Cardiac septum (tissue), 1 donor: ENCODE measurements around the gene ACTRT2. TPM values are rescaled to one million over a fixed set of nuclear protein-coding genes. Genes with fewer than 3 reads are reported as not detected.

Experiments
- DNase-seq: peaks from one replicate; pipeline ENCODE4 v3.0.0-alpha.2; 2020; ENCODE audit warnings: low spot score
- intact Hi-C: fragments of 100-400 bp; cut with DNase I; formaldehyde crosslinking; loops from one replicate; pipeline ENCODE4 v1.14.0; 2022
- total RNA-seq: library from RNA; stranded (reverse); fragmentation: NEBNext Ultra II Directional; extraction: Animal tissue kit (Norgen Biotek cat#: 25700); gene quantifications from one replicate; pipeline ENCODE4 v1.2.1, GENCODE V29; 2021
- donor health status: DM: no; HTN: no; CAD: no.

ACTRT2 gene
- total RNA-seq, 1 donor from 2014 or later, result not detected

DNA sequence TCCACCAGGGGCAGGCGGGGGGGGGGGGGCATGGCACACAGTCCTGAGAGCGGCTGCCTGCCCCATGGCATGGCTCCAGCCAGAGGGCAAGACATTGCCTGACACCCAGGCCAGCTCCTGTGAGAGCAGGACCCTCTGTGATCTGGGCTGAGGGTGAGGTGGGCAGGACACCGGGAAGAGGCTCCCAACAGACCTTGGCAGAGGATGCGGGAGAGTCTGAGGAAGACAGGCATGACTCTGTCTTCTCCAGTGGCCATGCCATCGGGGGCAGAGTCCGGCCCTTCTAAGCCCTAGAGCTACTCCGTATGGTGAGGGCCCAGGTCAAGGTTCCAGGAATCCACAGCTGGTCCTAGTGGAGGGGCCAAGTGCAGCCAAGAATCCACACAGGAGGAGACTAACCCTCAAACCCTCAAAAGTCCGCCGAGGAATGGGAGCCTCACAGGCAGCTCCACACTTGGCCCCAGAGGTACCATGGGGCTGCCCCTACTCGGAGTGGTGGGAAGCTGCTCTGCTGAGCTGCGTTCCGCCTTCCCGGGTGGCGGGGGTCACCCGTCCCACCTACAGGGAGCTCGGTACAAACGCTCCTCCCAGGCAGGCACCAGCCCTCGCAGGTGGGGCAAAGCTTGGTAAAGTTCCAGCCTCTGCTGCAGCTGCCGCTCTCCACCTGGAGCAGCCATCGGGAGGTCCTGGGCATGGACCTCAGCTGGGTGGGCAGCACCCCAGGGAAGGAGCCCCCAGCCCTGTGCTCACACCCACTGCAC lies 6.5 kb downstream of the ACTRT2 start:
- DNase-seq, result peak; percentile 58
- intact Hi-C loops, result no loop called here

DNA sequence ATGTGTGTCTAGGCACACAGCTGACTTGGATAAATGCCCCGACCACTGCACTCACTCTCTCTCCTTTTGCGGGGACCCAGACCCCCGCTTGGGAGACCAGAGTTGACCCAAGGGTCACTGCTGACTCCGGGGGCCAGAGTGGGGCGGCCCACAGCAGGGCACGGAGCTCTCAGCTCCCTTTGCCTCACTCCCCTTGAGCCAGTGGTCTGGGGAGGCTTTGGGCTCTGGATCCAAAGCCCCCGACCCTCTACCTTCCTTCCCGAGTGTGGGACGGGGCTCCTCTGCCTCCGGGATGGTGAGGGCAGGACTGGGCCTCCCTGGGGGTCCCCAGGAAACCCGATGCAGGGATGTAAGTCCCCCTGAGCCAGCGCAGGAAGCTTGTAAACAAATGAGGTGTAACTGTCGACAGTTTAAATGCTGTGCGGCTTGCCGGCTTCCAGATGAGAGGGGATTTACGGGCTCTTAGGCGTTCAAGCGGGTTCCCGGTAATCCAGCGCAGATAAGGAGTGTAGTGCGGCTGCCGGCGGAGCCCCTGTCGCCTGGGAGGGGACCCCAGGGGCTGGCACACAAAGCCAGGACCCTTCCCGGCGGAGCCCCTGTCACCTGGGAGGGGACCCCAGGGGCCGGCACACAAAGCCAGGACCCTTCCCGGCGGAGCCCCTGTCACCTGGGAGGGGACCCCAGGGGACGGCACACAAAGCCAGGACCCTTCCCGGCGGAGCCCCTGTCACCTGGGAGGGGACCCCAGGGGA lies 7.4 kb downstream of the ACTRT2 start:
- intact Hi-C loops, result no loop called here
- DNase-seq, result peak; percentile 41

DNA sequence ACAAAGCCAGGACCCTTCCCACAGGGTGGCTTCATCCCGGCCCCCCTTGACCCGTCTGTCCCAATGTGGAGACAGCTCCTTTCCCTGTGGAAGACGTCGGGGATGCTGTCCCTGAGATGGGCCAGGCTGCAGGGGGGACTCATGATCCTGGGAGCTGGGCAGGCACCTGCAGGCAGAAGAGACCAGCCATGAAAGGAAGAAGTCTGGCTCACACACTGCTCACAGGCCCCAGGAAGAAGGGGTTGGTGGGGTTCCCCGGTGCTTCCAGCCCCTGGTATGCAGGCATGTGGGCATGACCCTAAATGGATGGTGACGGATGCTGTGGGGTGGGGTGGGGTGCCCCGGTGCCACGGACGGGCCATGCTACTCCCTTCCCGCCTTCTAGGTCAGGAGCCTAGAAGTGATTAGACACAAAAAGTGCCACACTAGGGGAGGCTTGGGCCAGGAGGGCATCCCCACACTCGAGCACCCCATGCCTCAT lies 8.3 kb downstream of the ACTRT2 start:
- peak; percentile 44 for DNase-seq
- intact Hi-C loops, result no loop called here

DNA sequence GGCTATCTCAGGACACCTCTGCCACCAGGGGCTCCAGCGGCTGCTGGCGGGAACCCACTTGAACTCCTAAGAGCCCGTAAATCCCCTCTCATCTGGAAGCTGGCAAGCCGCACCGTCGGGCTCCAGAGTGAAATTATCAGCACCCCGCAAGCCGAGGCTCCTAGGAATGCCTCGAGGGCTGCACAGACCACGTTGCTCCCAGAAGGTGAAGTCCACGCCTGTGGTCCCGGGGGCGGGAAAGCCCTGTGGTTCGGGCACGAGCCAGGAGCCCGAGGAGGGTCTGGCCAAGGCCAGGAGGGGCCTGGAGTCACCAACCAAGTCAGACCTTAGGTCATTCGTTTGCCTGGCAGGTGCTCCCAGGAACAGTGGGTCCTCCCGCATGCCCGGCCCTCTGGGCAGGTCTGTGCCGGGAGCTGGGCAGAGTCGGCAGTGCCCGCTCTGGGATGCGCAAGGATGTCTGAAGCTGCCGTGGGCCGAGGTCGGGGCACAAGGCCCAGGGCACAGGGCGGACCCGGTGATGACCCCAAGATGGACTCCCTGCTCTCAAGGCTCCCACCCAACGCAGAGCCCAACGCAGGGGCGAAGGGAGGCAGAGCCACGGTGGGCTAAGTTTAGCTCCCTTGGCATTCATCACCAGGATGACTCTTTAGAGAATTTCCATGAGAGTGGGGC lies 8.9 kb downstream of the ACTRT2 start:
- intact Hi-C loops, result no loop called here
- DNase-seq, result peak; percentile 70

DNA sequence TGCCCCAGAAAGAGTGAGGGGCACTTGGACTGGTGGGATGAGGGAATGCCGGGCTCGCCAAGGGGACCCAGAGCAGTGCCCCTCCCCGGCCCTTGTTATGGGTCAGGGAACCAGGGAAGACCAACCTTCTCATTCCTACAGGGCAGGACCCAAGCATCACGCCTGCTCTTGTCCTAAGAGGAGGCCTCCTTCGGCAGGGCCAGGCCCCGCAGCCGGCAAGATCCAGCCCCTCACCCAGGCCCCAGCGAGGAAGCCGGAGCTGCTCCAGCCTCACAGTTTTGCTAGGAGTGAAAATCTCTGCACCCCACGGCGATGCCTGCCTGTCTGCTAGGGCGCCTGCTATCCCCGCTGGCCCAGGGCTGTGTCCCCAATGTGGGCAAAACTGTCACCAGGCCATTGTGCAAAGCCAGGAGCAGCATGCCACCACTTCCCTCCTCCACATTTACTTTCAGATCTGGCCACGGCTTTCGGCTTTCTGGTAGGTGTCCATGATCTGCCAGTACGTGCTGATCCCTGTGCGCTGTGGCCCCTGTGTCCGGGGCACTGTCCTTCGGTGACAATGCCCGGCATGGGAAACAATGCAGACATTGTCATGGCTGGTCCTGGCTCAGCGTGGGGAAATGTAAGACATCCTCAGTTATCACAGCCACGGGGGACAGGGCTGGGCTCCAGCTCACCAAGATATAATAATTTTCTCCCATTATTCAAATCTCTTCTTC lies 9.6 kb downstream of the ACTRT2 start:
- intact Hi-C loops, result no loop called here
- peak; percentile 53 for DNase-seq

DNA sequence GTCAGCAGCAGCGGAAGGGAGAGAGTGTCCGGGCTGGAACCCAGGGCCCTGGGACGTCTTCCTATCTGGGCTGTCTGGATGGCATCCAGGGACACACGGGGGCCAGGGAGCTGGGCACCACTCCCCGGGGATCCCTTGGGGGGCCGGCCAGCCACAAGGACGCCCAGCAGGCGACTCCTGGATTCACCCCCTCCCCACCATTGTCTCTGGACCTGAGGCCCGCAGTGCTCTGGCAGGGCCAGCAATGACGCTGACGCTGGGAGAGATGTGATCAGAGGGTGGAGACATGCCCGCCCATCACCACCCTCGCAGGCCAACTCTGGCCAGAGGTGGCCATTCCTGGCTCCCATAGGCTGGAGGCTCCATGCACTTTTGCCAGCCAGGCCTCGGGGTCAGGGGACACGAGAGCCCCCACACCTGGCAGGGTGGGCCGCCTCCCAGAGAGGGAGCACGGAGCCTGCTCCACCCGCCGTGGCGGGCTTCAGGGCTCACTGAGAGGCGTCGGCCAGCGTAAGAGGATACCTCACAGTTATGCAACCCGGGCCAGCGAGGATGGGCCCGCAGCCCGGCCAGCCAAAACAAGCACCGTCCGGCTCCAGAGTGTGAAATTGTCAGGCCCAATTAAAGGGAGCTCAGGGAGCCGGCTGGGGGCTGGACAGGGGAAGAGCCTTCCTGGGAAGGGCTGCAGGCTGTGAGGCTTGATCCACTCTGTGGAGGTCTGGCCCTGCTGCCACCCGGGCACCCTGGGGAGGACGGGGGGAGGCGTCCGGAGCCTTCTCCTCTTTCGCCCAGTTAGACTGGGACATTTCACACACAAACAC lies 10.3 kb downstream of the ACTRT2 start:
- intact Hi-C loops, result no loop called here
- DNase-seq, result peak; percentile 51

DNA sequence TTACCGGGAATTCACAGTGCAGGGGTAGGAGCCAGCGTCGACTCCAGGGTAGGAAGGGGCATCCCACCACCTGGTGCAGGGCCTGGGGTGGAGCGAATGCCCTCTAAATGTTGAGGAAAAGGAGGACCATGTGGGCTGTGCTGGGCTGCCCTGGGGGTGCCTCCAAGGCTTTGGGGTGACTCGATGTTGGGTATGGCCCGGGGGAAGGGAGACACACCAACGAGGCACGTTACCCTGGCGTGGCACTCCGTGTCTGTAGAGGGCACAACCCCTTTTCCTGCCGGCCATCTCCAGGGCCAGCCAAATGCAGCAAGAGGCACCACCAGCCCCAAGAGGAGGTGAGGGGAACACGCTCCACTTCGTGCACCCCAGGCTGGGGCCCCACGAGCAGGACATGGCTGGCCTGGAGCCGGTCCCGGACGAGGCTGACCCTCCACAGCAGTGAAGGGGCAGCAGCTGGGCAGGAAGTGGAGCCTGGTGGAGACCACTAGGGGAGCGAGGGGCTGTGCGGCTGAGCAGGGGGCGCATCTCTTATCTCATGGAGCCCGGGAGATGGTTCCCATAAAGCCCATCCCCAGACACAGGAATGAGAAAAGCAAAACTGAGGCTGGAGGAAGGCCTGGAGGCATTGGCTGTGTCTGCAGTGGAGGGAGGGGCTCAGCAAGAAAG lies 11.2 kb downstream of the ACTRT2 start:
- peak; percentile 43 for DNase-seq
- intact Hi-C loops, result no loop called here

DNA sequence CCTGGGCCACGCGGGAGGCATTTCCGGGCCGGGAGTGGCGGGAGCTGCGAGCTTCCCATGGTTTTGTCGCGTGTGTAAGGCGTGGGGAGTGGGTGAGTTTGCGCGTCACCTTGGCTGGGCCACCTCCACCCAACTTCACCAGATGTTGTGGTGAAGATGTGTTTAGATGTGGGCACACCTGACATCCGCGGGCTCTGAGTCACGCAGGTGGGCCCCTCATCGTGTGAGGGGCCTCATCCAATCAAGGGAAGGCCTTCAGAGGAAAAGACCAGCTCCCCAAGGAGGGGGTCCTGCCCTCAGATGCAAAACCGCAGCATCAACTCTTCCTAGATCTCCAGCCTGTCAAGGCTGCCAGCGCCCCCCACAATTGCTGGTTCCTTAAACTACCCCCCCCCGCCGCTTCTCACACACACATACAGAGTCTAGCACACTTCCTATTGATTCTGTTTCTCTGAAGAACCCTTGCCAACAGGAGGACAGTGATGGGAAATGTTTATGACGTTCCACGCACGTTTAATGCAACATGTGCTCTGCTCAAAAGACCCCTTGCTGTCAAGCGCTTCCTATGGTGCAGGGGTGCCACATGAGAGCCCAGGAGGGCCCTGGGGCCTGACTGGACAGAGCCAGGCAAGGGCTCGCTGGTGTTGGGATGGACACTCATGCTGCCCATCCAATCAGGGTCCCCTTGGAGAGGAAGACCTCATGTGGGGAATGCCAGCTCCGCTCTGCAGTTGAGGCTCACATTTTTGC lies 11.9 kb downstream of the ACTRT2 start:
- peak; percentile 33 for DNase-seq

DNA sequence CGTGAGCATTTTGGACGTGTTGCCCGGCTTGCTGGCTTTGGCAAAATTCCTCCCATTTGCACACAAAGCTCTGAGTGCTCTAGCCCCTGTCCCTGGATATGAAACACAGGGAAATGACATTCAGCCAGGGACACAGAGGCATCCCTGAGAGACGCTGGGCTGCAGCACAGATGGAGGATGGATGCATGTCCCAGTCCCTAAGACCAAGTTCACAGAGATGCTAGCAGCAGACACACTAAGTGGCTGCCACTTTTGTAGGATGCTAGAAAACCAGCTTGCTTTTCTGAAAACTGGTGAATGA lies 12.5 kb downstream of the ACTRT2 start:
- DNase-seq, result peak; percentile 69
- intact Hi-C loops, result no loop called here

More for the DNA sequence above, 11.9 kb downstream of the ACTRT2 start:
- intact Hi-C loops, result no loop called here

DNA sequence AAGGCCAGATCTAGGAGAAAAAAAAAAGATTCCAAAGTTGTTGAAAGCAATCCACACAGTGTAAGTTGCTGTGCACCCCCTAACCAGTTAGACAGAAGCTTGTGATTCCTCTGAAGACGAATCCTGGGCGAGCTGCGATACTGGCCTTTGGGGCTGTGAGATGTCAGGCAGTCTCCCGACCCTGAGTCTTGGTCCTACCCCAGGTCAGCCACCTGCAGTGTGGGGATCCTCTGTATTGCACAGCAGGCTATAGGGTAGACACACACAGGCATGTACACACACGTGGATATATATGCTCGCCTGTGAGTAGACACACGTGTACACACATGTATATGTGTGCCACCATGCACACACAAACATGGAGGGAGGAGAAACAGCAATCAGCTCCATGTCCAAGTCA lies 12.9 kb downstream of the ACTRT2 start:
- intact Hi-C loops, result no loop called here
- peak; percentile 63 for DNase-seq

DNA sequence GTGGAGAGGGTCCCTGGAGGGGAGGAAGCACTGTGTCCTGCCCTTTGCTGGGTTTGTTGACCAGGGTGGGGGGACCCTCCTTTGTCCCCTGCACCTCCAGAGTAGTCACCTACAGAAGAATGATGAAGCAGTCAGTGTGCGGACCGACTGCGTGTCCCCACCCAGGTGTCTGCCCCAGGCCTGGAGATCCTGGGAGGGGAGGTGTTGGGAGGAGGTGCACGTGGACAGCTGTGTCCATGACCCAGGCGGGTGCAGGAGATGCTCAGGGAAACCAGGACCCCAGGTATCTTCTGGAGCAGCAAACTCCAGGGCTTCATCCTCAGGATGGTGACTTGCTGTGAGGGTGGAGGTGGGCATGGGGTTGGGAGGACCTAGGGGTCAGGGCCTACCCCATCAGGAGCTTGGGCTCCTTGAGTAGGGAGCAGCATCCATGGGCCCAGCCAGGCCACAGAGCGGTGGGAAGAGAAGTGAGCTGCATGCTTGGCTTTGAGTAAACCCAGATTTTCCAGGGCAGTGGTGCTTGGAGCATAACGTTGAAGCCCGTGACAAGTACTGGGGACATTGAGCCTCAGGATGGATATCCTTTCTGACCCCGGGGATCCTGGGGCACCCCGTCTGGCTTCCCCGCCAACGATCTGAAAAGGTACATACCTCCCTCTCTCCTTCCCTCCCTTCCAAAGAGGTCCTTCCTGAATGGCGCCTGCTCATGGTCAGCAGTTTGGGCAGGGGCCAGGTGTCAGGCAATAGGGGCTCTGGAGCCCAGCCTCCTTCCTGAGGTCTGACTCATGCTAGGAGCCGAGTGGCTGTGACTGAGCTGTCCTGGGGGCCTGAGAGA lies 13.7 kb downstream of the ACTRT2 start:
- peak; percentile 62 for DNase-seq
- intact Hi-C loops, result no loop called here

DNA sequence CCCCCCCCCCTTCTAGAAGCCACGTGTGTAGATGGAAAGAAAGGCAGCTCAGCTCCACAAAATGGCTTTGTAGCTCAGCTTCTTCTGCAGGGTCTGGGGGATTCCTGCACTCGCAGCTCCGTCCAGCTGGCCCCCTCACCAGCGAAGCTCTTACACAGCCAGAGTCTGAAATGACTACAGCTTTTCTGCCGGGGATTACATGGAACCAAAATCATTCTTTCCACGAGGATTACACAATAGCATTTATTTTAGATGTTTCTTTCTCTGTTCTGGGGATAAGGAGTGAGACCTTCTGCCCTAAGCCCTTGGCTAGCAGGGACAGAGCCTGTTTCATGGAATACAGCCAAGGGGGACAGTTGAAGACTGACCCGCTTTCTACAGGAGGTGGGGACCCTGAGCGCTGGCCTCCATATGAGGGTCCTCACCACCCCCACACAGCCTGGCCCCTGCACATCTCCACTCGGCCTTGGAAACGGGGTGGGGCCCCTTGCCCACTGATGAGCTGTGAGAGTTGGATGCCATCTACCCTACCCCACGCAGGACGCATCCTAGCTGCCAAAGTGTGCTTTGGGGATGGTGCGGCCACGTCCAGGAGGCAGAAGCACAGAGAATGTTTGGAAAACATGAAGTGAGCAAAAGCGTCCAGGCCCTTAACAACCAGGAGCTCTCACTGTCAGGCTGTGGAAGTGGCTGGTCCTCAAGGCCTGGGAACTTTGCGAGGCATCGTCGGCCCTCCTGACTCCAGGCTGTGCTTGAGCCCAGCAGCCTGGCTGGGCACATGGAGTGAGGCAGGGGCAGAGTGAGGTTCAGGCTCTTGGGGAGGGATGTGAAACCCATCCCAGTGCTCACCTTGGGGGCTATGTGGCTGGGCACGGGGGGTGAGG lies 14.5 kb downstream of the ACTRT2 start:
- DNase-seq, result peak; percentile 71

DNA sequence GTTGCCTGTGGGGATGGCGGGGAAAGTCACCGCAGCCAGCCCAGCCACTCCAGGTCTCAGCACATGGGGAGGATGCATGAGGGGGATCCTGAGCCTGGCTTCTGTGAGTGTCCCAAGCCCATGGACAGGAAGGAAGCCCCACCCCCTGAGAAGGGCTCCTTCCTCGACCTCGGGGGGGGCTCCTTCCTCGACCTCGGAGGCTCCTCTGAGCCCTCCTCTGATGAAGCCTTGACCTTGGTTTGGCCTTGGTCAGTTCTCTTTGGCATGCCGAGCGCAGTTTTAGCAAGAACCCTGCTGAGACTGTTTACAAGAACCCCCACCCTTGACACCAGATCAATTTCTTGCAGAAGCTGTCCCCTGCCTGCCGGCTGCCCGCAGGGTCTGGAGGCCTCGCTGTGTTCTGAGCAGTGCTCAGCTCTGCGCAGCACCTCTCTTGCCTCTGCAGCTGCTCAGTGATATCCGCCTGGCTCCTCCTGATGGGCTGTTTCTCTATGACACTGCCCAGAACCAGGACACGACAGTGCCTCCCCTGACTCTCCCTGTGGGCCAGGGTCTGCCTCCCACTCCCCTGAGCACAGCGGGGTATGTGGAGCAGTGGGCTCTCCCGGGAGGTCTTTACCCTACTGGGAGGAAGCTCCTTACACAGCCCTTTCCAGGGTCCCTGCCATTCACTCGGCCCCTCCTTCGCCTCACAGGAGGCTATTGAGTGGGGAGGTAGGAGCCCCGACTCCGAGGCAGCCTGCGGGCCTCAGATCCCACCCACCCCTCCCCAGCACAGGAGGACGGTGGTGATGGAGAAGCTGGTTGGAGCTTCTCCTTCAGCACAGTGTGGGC lies 15.4 kb downstream of the ACTRT2 start:
- intact Hi-C loops, result no loop called here
- peak; percentile 58 for DNase-seq

More for the DNA sequence above, 14.5 kb downstream of the ACTRT2 start:
- intact Hi-C loops, result no loop called here

DNA sequence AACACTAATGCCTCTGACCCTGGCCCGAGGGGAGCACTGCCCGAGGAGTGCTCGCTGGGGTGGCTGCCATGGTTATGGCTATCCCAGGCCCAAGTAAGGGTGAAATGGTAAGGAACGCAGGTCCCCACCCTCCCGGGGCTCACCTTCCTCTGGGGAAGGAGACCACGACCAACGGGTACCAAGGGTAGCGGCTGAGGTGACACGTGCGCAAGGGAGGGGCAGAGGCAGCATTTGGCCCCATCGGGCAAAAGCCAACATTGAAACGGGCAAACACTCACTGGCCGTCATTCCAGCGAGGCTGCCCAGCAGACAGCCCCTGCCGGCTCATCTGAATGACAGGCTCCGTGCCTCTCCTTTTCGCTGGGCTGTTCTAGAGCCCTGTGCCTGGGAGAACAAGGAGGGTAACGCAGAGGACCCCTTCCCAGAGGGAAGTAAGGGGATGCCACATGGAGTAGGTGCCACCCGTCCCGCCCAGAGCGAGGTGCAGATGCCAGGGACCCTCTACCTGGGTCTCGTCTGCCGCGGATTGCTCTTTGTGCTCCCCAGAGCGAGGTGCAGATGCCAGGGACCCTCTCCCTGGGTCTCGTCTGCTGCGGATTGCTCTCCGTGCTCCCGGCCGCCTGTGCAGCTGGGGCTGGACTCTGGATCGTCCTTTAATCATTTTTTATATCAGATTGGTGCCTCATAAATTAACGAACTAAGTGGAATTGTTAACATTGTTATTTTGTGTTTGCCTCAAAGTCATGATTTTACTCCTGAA lies 16.2 kb downstream of the ACTRT2 start:
- intact Hi-C loops, result no loop called here
- peak; percentile 60 for DNase-seq
